Measurements from ENCODE around the gene KRT8. TPM values are rescaled to one million over a fixed set of nuclear protein-coding genes. Genes with fewer than 3 reads are reported as not detected.

KRT8 gene
- total and polyA plus RNA-seq, 10 of the 15 experiments (the other 5 are each of a cell fraction or from before 2014, with no cell fraction given) = 0.11 to 5.6 (median 0.37) TPM; not detected in 1

GRCh38 chr12:52917800-52918199 lies 12.9 kb upstream of the KRT8 start (continued):
- TF ChIP-seq NKRF (conservative IDR thresholded peaks at IDR 0.05) (no peak), EZH2 (IDR thresholded peaks at IDR 0.05; ENCODE audit: borderline replicate concordance, control insufficient read depth, low read depth, low read length) (no peak), TCF7 (IDR thresholded peaks at IDR 0.05; ENCODE audit: borderline replicate concordance) (no peak), YY1 (IDR thresholded peaks at IDR 0.05; ENCODE audit: low read depth, low read length) (no peak), BACH1 (IDR thresholded peaks at IDR 0.05; ENCODE audit: borderline replicate concordance) (no peak), STAT3 (IDR thresholded peaks at IDR 0.05; ENCODE audit: low read depth, low read length) (no peak), JUNB (IDR thresholded peaks at IDR 0.05) (no peak), ZNF622 (IDR thresholded peaks at IDR 0.05) (no peak), CREB1 (IDR thresholded peaks at IDR 0.05; ENCODE audit: low read depth) (no peak), ZBTB4 (CRISPR knock-in tag; IDR thresholded peaks at IDR 0.05) (no peak), CBX3 (IDR thresholded peaks at IDR 0.05; ENCODE audit: borderline replicate concordance, low read depth) (no peak)

Data from GM12878 (cell line).